ENCODE data around the gene SRCAP.
A peak's percentile ranks its signal among the peaks of the same experiment; 100 is the strongest.
"Not testable (repeated sequence)": the region's sequence is repeated elsewhere in the genome, so short reads cannot be mapped to it uniquely, and the experiment has no call there.

Gene SRCAP

DNA sequence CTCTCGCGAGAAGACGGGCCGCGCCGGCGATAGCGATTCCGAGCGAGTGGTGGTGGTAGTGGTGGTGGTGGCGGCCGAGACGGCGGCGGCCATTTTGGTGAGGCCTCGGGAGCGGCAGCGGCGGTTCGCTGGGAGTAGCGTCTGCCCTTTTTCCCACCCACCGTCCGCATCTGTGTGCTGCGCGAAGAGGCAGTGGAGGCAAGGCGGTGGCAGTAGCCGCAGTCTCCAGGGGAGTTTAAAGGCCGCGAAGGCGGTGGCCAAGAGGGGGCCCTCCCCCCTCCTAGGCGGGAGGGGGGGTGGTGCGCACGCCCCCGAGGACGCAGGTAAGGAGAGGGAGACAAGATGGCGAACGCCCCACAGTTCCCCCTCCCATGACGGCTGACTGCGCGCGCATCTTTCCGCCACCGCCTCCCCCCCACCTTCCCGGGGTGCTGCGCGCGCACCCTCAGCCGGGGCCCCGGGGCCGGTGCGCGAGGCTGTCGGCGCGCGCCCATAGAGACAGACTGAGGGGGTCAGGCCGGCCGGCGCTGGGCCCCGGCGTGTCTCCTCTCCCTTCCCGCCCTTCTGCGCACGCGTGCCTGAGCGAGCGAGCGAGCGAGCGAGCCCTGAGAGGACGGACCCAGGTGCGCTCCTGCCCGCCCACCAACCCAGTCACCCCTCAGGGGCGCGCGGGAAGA is 694 bp upstream of the SRCAP start:
- WGBS, 2 experiments = 0% methylated on average over 76 of the region's 76 CpGs
- H3K4me3 ChIP-seq (ENCODE audit: insufficient read depth, low read depth, low read length) = peak overlapping the region; percentile 100
- peaks cover 25% of the 10 kb centered on the region for H3K36me3 ChIP-seq (ENCODE audit: control insufficient read depth, insufficient read depth, low read length)

DNA sequence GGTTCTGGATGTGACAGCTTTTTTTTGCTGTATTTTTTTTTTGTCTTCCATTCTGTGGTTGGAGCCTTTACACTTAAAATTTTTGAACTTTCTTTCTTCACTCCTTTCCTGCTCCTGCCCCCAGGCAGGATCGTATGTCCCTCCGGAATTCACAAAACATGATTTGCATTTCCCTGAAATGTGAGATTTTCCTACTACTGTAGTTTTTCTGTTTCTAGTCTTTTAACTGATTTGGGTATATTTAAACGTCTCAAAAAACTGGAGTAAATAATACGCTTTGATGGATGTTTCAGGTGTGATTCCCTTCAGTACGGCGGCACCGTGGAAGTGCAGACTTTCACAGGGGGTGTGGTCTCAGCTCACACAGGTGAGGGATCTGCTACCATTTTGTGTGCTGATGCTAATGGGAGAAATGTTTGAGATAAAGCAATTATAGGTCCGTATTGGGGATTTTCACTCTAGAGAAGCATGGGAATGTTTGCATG is 686 bp downstream of the SRCAP start:
- H3K27ac ChIP-seq (ENCODE audit: insufficient read depth, low read depth, low read length, poor library complexity, severe bottlenecking) = no peak overlapping the region
- peaks cover 4% of the 10 kb centered on the region for H3K4me1 ChIP-seq (ENCODE audit: control insufficient read depth, insufficient read depth, low read length)
- peak overlapping the region; percentile 100 for H3K4me3 ChIP-seq (ENCODE audit: insufficient read depth, low read depth, low read length)
- 63 to 68% methylated on average over 8 of the region's 8 CpGs for WGBS, 2 experiments
- peaks cover 35% of the 10 kb centered on the region for H3K36me3 ChIP-seq (ENCODE audit: control insufficient read depth, insufficient read depth, low read length)
- H3K9me3 ChIP-seq (ENCODE audit: control insufficient read depth, low read length) = no peaks in the 10 kb centered on the region
- peaks cover 20% of the 10 kb centered on the region for H3K27me3 ChIP-seq (ENCODE audit: control insufficient read depth, insufficient read depth, low read length, poor library complexity, severe bottlenecking)

More for the DNA sequence above, 694 bp upstream of the SRCAP start:
- Histone ChIP-seq H3K4me1 (ENCODE audit: control insufficient read depth, insufficient read depth, low read length) (peaks cover 4% of the 10 kb centered on the region), H3K27me3 (ENCODE audit: control insufficient read depth, insufficient read depth, low read length, poor library complexity, severe bottlenecking) (peaks cover 27% of the 10 kb centered on the region), H3K27ac (ENCODE audit: insufficient read depth, low read depth, low read length, poor library complexity, severe bottlenecking) (peak overlapping the region; percentile 100), H3K9me3 (ENCODE audit: control insufficient read depth, low read length) (no peaks in the 10 kb centered on the region)

DNA sequence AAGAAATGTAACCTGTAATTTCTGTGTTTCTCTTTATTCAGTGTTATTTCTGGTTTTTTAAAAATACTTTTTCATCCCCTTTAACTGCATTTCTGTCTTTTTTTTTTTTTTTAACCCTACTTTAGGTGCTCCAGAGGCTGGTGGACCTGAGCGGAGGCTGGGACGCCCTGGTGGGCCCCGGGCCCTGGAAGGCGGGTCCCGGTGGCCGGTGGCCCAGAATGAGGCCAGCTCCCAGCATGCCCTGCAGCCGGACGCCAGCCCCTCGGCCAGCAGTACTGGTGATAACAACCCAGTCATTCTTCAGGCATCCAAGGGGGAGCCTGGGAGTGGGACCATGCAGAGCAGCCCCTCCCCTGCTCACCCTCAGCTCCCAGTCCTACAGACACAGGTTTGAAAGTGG is 1.5 kb downstream of the SRCAP start:
- Histone ChIP-seq H3K27ac (ENCODE audit: insufficient read depth, low read depth, low read length, poor library complexity, severe bottlenecking) (no peak overlapping the region), H3K27me3 (ENCODE audit: control insufficient read depth, insufficient read depth, low read length, poor library complexity, severe bottlenecking) (peaks cover 11% of the 10 kb centered on the region), H3K9me3 (ENCODE audit: control insufficient read depth, low read length) (no peaks in the 10 kb centered on the region), H3K4me3 (ENCODE audit: insufficient read depth, low read depth, low read length) (no peak overlapping the region), H3K4me1 (ENCODE audit: control insufficient read depth, insufficient read depth, low read length) (peaks cover 4% of the 10 kb centered on the region), H3K36me3 (ENCODE audit: control insufficient read depth, insufficient read depth, low read length) (peaks cover 38% of the 10 kb centered on the region)
- WGBS, 2 experiments = 90 to 95% methylated on average over 9 of the region's 9 CpGs

DNA sequence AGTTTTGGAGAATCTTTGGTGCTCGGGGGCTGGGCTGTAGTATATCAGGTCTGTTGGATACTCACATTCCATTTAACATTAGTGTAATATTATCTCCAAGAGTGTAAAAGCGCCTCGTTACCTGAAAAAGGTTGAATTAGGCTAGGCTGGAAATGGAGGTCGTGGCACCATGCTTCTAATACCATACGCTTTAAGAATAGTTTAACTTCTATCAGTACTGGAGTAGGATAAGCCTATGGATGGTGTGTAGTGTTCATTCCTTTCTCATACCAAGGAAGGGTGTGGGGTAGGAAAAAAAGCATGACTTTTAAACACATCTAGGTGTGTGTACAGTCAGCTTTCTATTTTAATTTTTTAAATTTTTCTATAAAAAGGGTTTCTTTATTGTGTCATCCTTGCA is 2.0 kb downstream of the SRCAP start:
- H3K36me3 ChIP-seq (ENCODE audit: control insufficient read depth, insufficient read depth, low read length) = peaks cover 42% of the 10 kb centered on the region
- peaks cover 4% of the 10 kb centered on the region for H3K4me1 ChIP-seq (ENCODE audit: control insufficient read depth, insufficient read depth, low read length)
- WGBS, 2 experiments = 96 to 100% methylated on average over 4 of the region's 5 CpGs
- peaks cover 10% of the 10 kb centered on the region for H3K27me3 ChIP-seq (ENCODE audit: control insufficient read depth, insufficient read depth, low read length, poor library complexity, severe bottlenecking)
- H3K4me3 ChIP-seq (ENCODE audit: insufficient read depth, low read depth, low read length) = no peak overlapping the region
- no peaks in the 10 kb centered on the region for H3K9me3 ChIP-seq (ENCODE audit: control insufficient read depth, low read length)
- H3K27ac ChIP-seq (ENCODE audit: insufficient read depth, low read depth, low read length, poor library complexity, severe bottlenecking) = no peak overlapping the region

DNA sequence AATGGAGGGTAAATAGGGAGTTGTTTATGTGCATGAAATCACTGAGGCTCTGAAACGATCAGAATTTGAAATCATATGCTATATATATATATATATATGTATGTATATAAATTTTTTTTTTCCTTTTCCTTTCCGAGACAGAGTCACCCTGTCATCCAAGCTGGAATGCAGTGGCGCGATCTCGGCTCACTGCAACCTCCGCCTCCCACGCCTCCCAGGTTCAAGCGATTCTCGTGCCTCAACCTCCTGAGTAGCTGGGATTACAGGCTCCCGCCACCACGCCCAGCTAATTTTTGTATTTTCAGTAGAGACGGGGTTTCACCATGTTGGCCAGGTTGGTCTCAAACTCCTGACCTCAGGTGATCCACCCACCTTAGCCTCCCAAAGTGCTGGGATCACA is 4.1 kb downstream of the SRCAP start:
- not testable (repeated sequence) for H3K9me3 ChIP-seq (ENCODE audit: control insufficient read depth, low read length); H3K27me3 ChIP-seq (ENCODE audit: control insufficient read depth, insufficient read depth, low read length, poor library complexity, severe bottlenecking); H3K4me3 ChIP-seq (ENCODE audit: insufficient read depth, low read depth, low read length); H3K27ac ChIP-seq (ENCODE audit: insufficient read depth, low read depth, low read length, poor library complexity, severe bottlenecking); H3K4me1 ChIP-seq (ENCODE audit: control insufficient read depth, insufficient read depth, low read length)
- peaks cover 60% of the 10 kb centered on the region for H3K36me3 ChIP-seq (ENCODE audit: control insufficient read depth, insufficient read depth, low read length)
- WGBS, 2 experiments = 97 to 98% methylated on average over 11 of the region's 12 CpGs

DNA sequence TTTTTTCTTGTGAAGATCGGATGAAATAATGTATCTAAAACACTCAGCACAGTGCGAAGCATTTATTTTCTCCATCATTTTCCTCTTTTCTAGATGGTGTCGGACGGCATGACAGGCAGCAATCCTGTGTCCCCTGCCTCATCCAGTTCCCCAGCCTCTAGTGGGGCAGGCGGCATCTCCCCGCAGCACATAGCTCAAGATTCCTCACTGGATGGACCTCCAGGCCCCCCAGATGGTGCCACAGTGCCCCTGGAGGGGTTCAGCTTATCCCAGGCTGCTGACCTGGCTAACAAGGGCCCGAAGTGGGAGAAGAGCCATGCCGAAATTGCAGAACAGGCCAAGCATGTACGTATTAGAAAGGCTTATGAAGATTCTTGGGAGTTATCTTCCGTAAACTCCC is 5.0 kb downstream of the SRCAP start:
- H3K27ac ChIP-seq (ENCODE audit: insufficient read depth, low read depth, low read length, poor library complexity, severe bottlenecking) = no peak overlapping the region
- H3K4me3 ChIP-seq (ENCODE audit: insufficient read depth, low read depth, low read length) = no peak overlapping the region
- 95 to 97% methylated on average over 10 of the region's 10 CpGs for WGBS, 2 experiments
- no peaks in the 10 kb centered on the region for H3K27me3 ChIP-seq (ENCODE audit: control insufficient read depth, insufficient read depth, low read length, poor library complexity, severe bottlenecking)
- H3K4me1 ChIP-seq (ENCODE audit: control insufficient read depth, insufficient read depth, low read length) = peaks cover 4% of the 10 kb centered on the region
- H3K9me3 ChIP-seq (ENCODE audit: control insufficient read depth, low read length) = no peaks in the 10 kb centered on the region
- peaks cover 62% of the 10 kb centered on the region for H3K36me3 ChIP-seq (ENCODE audit: control insufficient read depth, insufficient read depth, low read length)

DNA sequence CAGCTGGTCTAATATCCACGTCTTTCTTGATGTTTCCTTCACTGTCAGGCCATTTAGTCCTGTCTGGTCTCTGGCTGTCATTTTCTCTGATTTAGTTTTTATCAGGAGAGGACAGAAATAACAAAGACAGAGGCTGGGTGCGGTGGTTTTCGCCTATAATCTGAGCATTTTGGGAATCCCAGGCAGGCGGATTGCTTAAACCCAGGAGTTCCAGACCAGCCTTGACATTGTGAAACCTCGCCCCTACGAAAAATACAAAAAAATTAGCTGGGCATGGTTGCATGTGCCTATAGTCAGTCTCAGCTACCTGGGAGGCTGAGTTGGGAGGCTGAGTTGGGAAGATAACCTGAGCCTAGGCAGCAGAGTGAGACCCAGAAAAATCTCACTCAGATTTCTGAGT is 7.1 kb downstream of the SRCAP start:
- H3K4me1 ChIP-seq (ENCODE audit: control insufficient read depth, insufficient read depth, low read length) = no peaks in the 10 kb centered on the region
- H3K27me3 ChIP-seq (ENCODE audit: control insufficient read depth, insufficient read depth, low read length, poor library complexity, severe bottlenecking) = no peaks in the 10 kb centered on the region
- H3K9me3 ChIP-seq (ENCODE audit: control insufficient read depth, low read length) = no peaks in the 10 kb centered on the region
- H3K4me3 ChIP-seq (ENCODE audit: insufficient read depth, low read depth, low read length) = no peak overlapping the region
- no peak overlapping the region for H3K27ac ChIP-seq (ENCODE audit: insufficient read depth, low read depth, low read length, poor library complexity, severe bottlenecking)
- peaks cover 65% of the 10 kb centered on the region for H3K36me3 ChIP-seq (ENCODE audit: control insufficient read depth, insufficient read depth, low read length)
- WGBS, 2 experiments = 94 to 96% methylated on average over 6 of the region's 6 CpGs

DNA sequence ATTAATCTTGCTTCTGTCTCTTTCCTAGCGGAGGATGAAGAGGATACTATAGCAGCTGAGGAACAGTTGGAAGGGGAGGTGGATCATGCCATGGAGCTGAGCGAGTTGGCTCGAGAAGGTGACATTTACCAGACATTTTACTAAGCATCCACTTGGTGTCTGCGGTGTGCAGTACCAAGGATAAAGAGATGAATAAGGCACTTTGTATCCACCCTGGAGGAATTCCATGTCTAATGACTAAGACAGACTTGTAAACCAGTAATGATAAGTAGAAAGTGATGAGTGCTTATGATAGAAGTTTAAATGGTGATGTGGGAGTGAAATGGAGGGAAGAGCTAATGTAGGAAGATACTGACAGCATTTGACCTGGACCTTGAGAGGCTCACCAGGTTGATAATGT is 12.0 kb downstream of the SRCAP start:
- Histone ChIP-seq H3K4me1 (ENCODE audit: control insufficient read depth, insufficient read depth, low read length) (no peaks in the 10 kb centered on the region), H3K4me3 (ENCODE audit: insufficient read depth, low read depth, low read length) (no peak overlapping the region), H3K27me3 (ENCODE audit: control insufficient read depth, insufficient read depth, low read length, poor library complexity, severe bottlenecking) (no peaks in the 10 kb centered on the region), H3K9me3 (ENCODE audit: control insufficient read depth, low read length) (no peaks in the 10 kb centered on the region), H3K27ac (ENCODE audit: insufficient read depth, low read depth, low read length, poor library complexity, severe bottlenecking) (no peak overlapping the region), H3K36me3 (ENCODE audit: control insufficient read depth, insufficient read depth, low read length) (peaks cover 67% of the 10 kb centered on the region)
- WGBS, 2 experiments = 96 to 100% methylated on average over 4 of the region's 4 CpGs

DNA sequence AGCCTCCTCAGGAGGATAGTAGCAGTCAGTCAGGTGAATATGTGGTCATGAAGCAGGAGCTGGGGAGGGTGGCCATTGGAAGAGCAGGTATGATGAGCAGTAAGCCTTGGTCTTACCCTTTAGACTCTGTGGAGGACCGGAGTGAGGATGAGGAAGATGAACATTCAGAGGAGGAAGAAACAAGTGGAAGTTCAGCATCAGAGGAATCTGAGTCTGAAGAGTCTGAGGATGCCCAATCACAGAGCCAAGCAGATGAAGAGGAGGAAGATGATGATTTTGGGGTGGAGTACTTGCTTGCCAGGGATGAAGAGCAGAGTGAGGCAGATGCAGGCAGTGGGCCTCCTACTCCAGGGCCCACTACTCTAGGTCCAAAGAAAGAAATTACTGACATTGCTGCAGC is 12.7 kb downstream of the SRCAP start:
- Histone ChIP-seq H3K27ac (ENCODE audit: insufficient read depth, low read depth, low read length, poor library complexity, severe bottlenecking) (no peak overlapping the region), H3K4me1 (ENCODE audit: control insufficient read depth, insufficient read depth, low read length) (no peaks in the 10 kb centered on the region), H3K9me3 (ENCODE audit: control insufficient read depth, low read length) (no peaks in the 10 kb centered on the region), H3K36me3 (ENCODE audit: control insufficient read depth, insufficient read depth, low read length) (peaks cover 67% of the 10 kb centered on the region), H3K27me3 (ENCODE audit: control insufficient read depth, insufficient read depth, low read length, poor library complexity, severe bottlenecking) (no peaks in the 10 kb centered on the region), H3K4me3 (ENCODE audit: insufficient read depth, low read depth, low read length) (no peak overlapping the region)
- 96 to 98% methylated on average over 1 of the region's 1 CpG for WGBS, 2 experiments

DNA sequence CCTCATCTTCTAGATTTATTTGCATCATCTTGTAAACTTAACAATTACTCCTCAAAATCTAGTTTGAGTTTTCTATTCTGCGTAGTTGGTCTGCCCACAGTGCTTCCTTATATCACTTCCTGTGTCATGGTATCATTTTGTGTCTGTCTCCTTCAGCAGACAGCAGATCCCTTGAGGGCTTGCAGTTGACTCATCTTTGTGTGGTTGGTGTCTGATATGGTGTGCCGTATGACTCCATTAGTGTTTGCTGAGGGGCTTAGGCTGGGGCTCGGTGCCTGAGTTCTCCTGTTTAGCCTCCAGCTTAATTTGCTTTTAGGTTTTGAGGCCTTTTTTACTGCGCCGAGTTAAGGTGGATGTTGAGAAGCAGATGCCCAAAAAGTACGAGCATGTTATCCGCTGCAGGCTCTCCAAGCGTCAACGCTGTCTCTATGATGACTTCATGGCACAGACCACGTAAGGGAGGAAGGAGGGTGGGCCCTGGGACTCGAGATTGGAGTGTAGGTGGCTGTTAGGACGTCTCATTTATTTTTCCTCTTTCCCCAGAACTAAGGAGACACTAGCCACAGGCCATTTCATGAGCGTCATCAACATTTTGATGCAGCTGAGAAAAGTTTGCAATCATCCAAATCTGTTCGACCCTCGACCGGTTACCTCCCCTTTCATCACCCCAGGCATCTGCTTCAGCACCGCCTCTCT is 16.9 kb downstream of the SRCAP start:
- no peaks in the 10 kb centered on the region for H3K27me3 ChIP-seq (ENCODE audit: control insufficient read depth, insufficient read depth, low read length, poor library complexity, severe bottlenecking)
- H3K4me3 ChIP-seq (ENCODE audit: insufficient read depth, low read depth, low read length) = no peak overlapping the region
- no peak overlapping the region for H3K27ac ChIP-seq (ENCODE audit: insufficient read depth, low read depth, low read length, poor library complexity, severe bottlenecking)
- no peaks in the 10 kb centered on the region for H3K9me3 ChIP-seq (ENCODE audit: control insufficient read depth, low read length)
- WGBS, 2 experiments = 97% methylated on average over 17 of the region's 17 CpGs
- H3K4me1 ChIP-seq (ENCODE audit: control insufficient read depth, insufficient read depth, low read length) = no peaks in the 10 kb centered on the region
- peaks cover 57% of the 10 kb centered on the region for H3K36me3 ChIP-seq (ENCODE audit: control insufficient read depth, insufficient read depth, low read length)

All from ectodermal cell (in vitro differentiated cells).